Measurements from ENCODE around the gene SRGAP3.

Gene SRGAP3

DNA sequence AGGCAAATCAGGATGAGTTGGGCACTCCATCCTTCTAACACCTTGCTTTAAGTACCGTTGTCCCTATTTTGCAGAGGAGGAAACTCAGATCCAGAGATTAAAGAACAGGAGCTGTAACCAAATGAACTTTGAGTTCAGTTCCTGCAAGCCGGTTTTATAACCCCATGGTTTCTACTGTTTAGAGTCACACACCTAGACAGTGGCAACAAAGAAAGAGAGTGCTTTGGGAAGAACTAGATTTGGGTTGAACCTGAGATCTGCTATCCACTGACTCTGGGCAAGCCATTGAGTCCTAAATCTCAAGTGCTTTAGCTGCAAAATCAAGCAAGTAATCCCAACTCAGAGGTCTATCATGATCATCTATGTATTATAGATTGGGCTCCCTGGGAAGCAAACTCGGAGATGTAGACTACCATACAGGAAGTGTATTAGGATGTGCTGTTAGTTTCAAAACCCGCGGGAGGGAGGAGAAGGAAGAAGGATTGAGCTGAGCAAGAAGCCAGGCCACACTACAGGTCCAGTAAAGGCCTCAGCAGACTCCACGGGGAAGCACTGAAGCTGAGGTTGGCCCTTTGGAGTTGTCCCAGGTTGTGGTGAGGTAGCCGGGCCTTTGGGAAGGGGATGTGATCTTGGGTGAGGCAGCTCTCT lies 42.2 kb downstream of the SRGAP3 start:
- Histone ChIP-seq H3K9ac (ENCODE audit: low read depth, low read length) (no peak overlapping the region), H3K4me1 (ENCODE audit: control insufficient read depth, insufficient read depth, low read length) (no peaks in the 10 kb centered on the region), H3K36me3 (ENCODE audit: insufficient read depth, low read length) (no peaks in the 10 kb centered on the region), H3K4me3 (ENCODE audit: low read length) (no peak overlapping the region), H3K4me2 (ENCODE audit: low read length) (no peak overlapping the region), H3K9me3 (replicated peaks; ENCODE audit: low read length) (no peaks in the 10 kb centered on the region), H3K27me3 (ENCODE audit: control insufficient read depth, insufficient read depth, low read length) (peaks cover 14% of the 10 kb centered on the region)

DNA sequence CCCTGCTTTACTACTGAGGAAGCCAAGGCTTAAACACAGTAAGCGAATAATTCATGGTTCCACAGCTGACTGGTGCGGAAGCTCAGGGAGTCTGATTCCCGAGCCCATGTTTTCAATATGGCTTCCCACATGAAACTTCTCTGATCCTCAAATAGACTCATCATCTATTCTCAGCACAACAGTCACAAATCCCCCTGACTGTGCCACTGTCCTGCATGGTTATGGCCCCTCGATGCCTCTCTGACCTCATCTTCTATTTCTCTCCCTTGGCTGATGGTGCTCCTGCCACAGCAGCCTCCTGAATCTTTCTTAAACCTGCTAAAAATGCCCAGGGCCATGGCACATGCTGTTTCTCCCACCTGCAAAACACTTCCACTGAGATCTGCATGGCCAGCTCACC lies 43.2 kb downstream of the SRGAP3 start:
- Histone ChIP-seq H3K4me2 (ENCODE audit: low read length) (no peak overlapping the region), H3K36me3 (ENCODE audit: insufficient read depth, low read length) (no peaks in the 10 kb centered on the region), H3K27me3 (ENCODE audit: control insufficient read depth, insufficient read depth, low read length) (peaks cover 14% of the 10 kb centered on the region), H3K4me3 (ENCODE audit: low read length) (no peak overlapping the region), H3K9me3 (replicated peaks; ENCODE audit: low read length) (no peaks in the 10 kb centered on the region), H3K9ac (ENCODE audit: low read depth, low read length) (no peak overlapping the region), H3K4me1 (ENCODE audit: control insufficient read depth, insufficient read depth, low read length) (no peaks in the 10 kb centered on the region)

DNA sequence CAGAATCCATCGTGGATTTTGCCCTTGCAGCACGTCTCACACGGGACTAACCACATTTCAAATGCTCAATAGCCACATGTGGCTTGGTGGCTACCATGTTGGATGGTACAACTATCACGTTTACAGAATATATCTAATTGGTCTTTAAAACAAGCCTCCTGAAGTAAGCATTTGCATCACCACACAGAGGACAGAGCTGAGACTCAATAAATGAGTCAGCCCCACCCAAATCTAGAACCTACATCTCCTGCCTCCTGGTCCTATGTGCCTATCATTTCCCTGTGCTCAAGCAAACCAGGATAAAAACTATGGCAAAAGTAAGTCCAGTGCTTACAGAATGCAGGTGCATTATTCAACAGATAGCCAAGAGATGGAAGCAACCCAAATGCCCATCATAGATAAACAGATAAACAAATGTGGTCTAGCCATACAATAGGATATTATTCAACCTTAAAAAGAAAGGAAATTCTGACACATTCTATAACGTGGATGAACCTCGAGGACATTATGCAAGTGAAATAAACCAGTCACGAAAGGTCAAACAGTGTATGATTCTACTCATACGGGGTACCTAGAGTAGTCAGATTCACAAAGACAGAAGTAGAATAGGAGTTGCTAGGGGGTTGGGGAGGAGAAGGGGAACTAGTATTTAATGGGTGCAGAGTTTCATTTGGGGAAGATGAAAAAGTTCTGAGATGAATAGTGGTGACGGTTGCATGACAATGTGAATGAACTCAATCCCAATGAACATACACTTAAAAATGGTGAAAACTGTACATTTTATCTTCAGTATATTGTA lies 43.9 kb downstream of the SRGAP3 start:
- H3K9ac ChIP-seq (ENCODE audit: low read depth, low read length), result no peak overlapping the region

DNA sequence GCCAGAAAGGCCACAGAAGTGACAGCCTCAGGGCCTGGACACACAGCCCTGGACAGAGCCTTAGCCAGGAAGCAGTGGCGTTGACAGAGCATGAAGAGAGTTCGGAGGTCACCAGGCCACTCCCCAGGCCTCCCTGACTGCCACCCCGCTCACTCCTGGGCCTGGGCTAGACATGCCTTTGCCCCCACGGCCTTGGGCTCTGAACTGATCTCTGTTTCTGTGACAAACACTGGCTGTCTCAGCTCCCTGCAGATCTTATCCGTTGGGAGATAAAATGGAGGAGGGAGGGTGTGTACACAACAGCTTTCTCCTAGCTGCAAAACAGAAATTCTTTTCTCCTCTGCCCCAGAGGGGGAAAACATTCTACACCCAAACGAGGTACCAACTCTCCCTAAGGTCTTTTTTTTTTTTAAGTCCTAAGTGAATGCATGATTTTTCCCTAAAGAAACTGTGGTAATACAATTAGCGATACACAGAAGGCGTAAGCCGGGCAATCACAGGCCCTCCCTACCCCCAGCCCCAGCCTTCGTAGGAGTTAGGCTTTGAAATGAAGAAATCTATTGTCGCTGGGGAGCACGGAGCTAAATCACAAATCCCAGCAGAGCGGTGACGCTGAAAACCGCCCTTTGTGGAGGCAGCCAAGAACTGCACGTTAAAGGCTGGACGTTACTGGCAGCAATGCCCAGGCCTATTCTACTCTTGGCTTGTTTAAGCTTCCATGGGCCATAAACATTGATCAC lies 45.0 kb downstream of the SRGAP3 start:
- Histone ChIP-seq H3K4me2 (ENCODE audit: low read length) (no peak overlapping the region), H3K9ac (ENCODE audit: low read depth, low read length) (no peak overlapping the region), H3K4me3 (ENCODE audit: low read length) (no peak overlapping the region), H3K4me1 (ENCODE audit: control insufficient read depth, insufficient read depth, low read length) (no peaks in the 10 kb centered on the region), H3K9me3 (replicated peaks; ENCODE audit: low read length) (no peaks in the 10 kb centered on the region), H3K36me3 (ENCODE audit: insufficient read depth, low read length) (no peaks in the 10 kb centered on the region), H3K27me3 (ENCODE audit: control insufficient read depth, insufficient read depth, low read length) (peaks cover 14% of the 10 kb centered on the region)

More for the DNA sequence above, 43.9 kb downstream of the SRGAP3 start:
- Histone ChIP-seq H3K4me2 (ENCODE audit: low read length) (no peak overlapping the region), H3K4me1 (ENCODE audit: control insufficient read depth, insufficient read depth, low read length) (no peaks in the 10 kb centered on the region), H3K27me3 (ENCODE audit: control insufficient read depth, insufficient read depth, low read length) (peaks cover 14% of the 10 kb centered on the region), H3K9me3 (replicated peaks; ENCODE audit: low read length) (no peaks in the 10 kb centered on the region), H3K4me3 (ENCODE audit: low read length) (no peak overlapping the region), H3K36me3 (ENCODE audit: insufficient read depth, low read length) (no peaks in the 10 kb centered on the region)

DNA sequence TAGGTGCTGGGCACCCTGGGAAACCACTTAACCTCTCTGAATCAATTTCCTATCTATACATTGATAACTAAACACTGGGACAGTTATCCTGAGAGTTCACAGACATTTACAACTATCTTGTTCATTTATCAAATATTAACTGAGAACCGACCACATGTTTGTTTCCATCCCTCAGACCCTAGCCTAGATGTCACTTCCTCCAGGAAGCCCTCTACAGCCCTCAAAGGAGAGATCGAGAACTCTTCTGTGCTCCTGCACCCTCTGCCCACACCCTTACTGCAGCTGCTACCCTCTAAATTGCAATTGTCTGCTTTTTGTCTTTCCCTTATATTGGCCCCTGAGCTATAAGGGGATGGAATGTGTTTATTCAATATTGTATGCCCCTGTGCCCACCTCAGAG lies 46.1 kb downstream of the SRGAP3 start:
- H3K4me3 ChIP-seq (ENCODE audit: low read length), result no peak overlapping the region
- H3K36me3 ChIP-seq (ENCODE audit: insufficient read depth, low read length), result no peaks in the 10 kb centered on the region
- H3K4me2 ChIP-seq (ENCODE audit: low read length), result no peak overlapping the region
- no peaks in the 10 kb centered on the region for H3K9me3 ChIP-seq (replicated peaks; ENCODE audit: low read length)
- H3K4me1 ChIP-seq (ENCODE audit: control insufficient read depth, insufficient read depth, low read length), result no peaks in the 10 kb centered on the region
- peaks cover 11% of the 10 kb centered on the region for H3K27me3 ChIP-seq (ENCODE audit: control insufficient read depth, insufficient read depth, low read length)
- H3K9ac ChIP-seq (ENCODE audit: low read depth, low read length), result no peak overlapping the region

DNA sequence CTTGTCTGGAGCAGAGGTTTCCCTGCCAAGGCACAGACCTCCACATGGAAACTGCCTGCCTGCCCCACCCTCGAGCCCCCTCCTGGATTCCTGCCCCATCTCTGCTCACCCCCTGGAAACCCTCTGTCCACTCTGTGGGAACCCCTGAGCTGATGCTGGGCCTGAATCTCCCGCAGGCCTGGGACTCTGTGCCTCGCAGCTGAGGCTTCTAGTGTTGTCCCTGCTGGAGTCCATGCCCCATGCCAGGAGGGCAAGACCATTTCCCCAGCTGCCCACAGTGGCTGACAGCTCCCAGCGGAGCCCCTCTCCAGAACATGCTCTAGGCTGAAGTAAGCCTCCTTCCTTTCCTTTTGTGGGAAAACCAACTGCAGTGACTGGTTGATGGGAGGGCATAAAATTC lies 46.9 kb downstream of the SRGAP3 start:
- no peaks in the 10 kb centered on the region for H3K4me1 ChIP-seq (ENCODE audit: control insufficient read depth, insufficient read depth, low read length)
- no peak overlapping the region for H3K9ac ChIP-seq (ENCODE audit: low read depth, low read length)
- no peak overlapping the region for H3K4me2 ChIP-seq (ENCODE audit: low read length)
- H3K9me3 ChIP-seq (replicated peaks; ENCODE audit: low read length), result no peaks in the 10 kb centered on the region
- H3K36me3 ChIP-seq (ENCODE audit: insufficient read depth, low read length), result no peaks in the 10 kb centered on the region
- no peak overlapping the region for H3K4me3 ChIP-seq (ENCODE audit: low read length)
- peaks cover 10% of the 10 kb centered on the region for H3K27me3 ChIP-seq (ENCODE audit: control insufficient read depth, insufficient read depth, low read length)

DNA sequence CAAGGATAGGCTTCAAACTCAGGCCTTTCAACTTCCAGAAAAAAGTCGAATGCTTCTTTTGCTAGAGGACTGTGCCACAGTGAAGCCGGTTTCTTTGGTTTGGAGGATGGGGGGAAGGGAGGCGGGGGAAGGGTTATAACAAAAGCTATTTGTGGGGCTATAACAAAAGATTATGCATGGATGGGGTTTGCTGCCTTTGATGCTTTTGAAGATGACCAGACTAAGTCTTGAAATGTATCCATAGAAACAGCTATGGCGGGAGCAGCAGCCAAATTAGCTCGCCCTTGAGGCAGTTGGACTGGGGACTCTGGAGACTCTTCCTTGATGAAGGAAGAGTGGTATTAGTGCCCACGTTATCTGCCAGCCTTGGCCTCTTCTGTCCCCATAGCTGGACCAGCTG lies 47.5 kb downstream of the SRGAP3 start:
- H3K4me2 ChIP-seq (ENCODE audit: low read length), result no peak overlapping the region

DNA sequence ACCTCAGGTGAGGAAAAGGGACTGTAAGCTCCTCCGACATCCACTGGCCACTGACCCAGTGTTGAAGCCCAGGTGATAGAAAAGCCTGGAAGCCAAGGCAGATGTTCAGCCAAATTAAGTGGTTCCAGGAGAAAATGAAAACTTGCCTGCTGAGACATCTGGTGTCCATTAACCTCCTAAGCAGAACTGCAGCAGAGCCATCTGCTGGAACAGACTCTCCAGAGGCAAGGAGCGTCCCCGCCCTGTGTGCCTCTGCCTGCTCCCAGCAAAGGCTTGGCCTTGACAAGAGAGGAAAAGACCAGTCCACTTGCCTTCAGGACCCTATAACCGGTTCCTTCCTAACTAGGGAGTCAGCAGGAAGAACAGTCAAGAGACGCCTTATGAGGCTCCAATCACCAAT lies 48.2 kb downstream of the SRGAP3 start:
- Histone ChIP-seq H3K4me2 (ENCODE audit: low read length) (no peak overlapping the region), H3K27me3 (ENCODE audit: control insufficient read depth, insufficient read depth, low read length) (peaks cover 6% of the 10 kb centered on the region), H3K9me3 (replicated peaks; ENCODE audit: low read length) (no peaks in the 10 kb centered on the region), H3K9ac (ENCODE audit: low read depth, low read length) (no peak overlapping the region), H3K4me3 (ENCODE audit: low read length) (no peak overlapping the region), H3K36me3 (ENCODE audit: insufficient read depth, low read length) (no peaks in the 10 kb centered on the region), H3K4me1 (ENCODE audit: control insufficient read depth, insufficient read depth, low read length) (no peaks in the 10 kb centered on the region)

More for the DNA sequence above, 47.5 kb downstream of the SRGAP3 start:
- H3K27me3 ChIP-seq (ENCODE audit: control insufficient read depth, insufficient read depth, low read length), result peaks cover 10% of the 10 kb centered on the region
- H3K9me3 ChIP-seq (replicated peaks; ENCODE audit: low read length), result no peaks in the 10 kb centered on the region
- H3K36me3 ChIP-seq (ENCODE audit: insufficient read depth, low read length), result no peaks in the 10 kb centered on the region
- no peak overlapping the region for H3K9ac ChIP-seq (ENCODE audit: low read depth, low read length)
- no peaks in the 10 kb centered on the region for H3K4me1 ChIP-seq (ENCODE audit: control insufficient read depth, insufficient read depth, low read length)
- no peak overlapping the region for H3K4me3 ChIP-seq (ENCODE audit: low read length)

DNA sequence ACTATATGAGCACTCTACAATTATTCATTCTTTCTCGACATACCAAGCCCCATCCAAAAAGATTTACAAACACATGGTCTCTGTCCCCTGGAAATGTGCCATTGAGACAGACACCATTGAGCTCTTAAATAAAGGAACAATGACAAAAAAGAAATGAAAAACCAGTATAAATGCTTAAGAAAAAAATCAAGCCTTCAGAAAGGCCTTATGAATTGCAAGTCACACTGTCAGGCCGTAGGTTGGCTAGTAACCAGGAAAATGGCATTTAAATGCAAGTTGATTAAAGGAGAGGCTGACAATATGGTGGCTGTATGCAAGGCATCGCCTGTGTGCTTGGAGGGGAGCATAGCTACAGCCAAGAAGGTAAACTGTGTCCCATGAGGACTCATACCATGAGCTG lies 49.7 kb downstream of the SRGAP3 start:
- H3K9me3 ChIP-seq (replicated peaks; ENCODE audit: low read length), result no peaks in the 10 kb centered on the region
- H3K27me3 ChIP-seq (ENCODE audit: control insufficient read depth, insufficient read depth, low read length), result peaks cover 6% of the 10 kb centered on the region
- no peak overlapping the region for H3K4me3 ChIP-seq (ENCODE audit: low read length)
- H3K4me2 ChIP-seq (ENCODE audit: low read length), result no peak overlapping the region
- no peaks in the 10 kb centered on the region for H3K36me3 ChIP-seq (ENCODE audit: insufficient read depth, low read length)
- H3K4me1 ChIP-seq (ENCODE audit: control insufficient read depth, insufficient read depth, low read length), result no peaks in the 10 kb centered on the region
- H3K9ac ChIP-seq (ENCODE audit: low read depth, low read length), result no peak overlapping the region

DNA sequence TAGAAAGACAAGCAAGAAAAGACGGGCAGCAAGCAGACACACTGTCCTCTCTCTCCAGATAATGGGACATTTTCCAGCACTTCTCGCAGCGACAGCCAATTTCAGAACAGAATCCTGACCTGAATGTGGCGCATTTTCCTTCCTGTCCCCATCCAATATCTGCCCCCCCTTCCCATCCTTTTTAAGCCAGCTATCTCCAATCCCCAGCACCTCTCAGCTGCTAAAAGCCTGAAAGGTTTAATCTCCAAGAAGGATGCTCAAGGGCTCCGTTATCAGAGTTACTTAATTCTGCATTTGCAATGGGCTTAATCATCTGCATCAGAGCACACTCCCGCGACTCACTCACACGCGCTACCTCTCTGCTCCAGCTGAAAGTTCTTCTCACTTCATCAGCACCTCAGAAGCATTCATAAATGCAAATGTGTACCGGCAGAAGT lies 50.5 kb downstream of the SRGAP3 start:
- no peaks in the 10 kb centered on the region for H3K9me3 ChIP-seq (replicated peaks; ENCODE audit: low read length)
- no peak overlapping the region for H3K4me2 ChIP-seq (ENCODE audit: low read length)
- no peak overlapping the region for H3K9ac ChIP-seq (ENCODE audit: low read depth, low read length)
- no peak overlapping the region for H3K4me3 ChIP-seq (ENCODE audit: low read length)
- peaks cover 6% of the 10 kb centered on the region for H3K27me3 ChIP-seq (ENCODE audit: control insufficient read depth, insufficient read depth, low read length)
- no peaks in the 10 kb centered on the region for H3K4me1 ChIP-seq (ENCODE audit: control insufficient read depth, insufficient read depth, low read length)
- H3K36me3 ChIP-seq (ENCODE audit: insufficient read depth, low read length), result no peaks in the 10 kb centered on the region

DNA sequence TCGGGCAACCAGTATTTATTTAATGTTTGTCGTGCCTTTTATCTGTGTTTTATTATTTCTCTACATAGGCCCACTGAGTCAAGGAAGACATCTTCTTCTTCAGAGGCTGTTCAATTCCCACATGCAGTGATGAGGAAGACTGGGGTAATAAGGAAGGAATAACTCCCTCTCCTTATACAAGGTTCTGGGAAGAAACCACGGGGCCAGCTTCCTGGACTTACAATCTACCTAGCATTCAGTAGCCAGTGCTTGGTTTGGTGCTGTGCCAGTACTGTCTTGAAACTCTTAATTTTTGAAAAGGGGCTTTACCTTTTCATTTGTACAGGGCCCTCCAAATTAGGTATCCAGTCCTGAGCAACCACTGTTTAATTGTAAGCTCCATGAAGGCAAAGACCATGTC lies 51.2 kb downstream of the SRGAP3 start:
- Histone ChIP-seq H3K4me1 (ENCODE audit: control insufficient read depth, insufficient read depth, low read length) (no peaks in the 10 kb centered on the region), H3K27me3 (ENCODE audit: control insufficient read depth, insufficient read depth, low read length) (peaks cover 10% of the 10 kb centered on the region), H3K36me3 (ENCODE audit: insufficient read depth, low read length) (no peaks in the 10 kb centered on the region), H3K9ac (ENCODE audit: low read depth, low read length) (no peak overlapping the region), H3K4me2 (ENCODE audit: low read length) (no peak overlapping the region), H3K4me3 (ENCODE audit: low read length) (no peak overlapping the region), H3K9me3 (replicated peaks; ENCODE audit: low read length) (no peaks in the 10 kb centered on the region)

Measured in skeletal muscle satellite cell (primary cell).